Measurements from ENCODE around the gene SCD5. TPM values are rescaled to one million over a fixed set of nuclear protein-coding genes. Genes with fewer than 3 reads are reported as not detected.

The SCD5 gene
- total RNA-seq, 1 experiment from 2014 or later: 17.2 TPM

- H3K9me3 ChIP-seq (replicated peaks): no peaks in the 10 kb centered on the region; the same call in 1 of the 2 replicates
- H3K36me3 ChIP-seq: no peaks in the 10 kb centered on the region
- no peak overlapping the region for H3K4me3 ChIP-seq
- peaks cover 19% of the 10 kb centered on the region for H3K4me1 ChIP-seq (replicated peaks)
- peak in 1 of 2 experiments; percentile 20 for DNase-seq (ENCODE audit: low read depth in 1 of 2, low spot score in 2 of 2)
- no peak overlapping the region for H3K27ac ChIP-seq
- no peaks in the 10 kb centered on the region for H3K27me3 ChIP-seq (replicated peaks)
These were observed 169.2 kb downstream of the SCD5 start for GRCh38 chr4:82629238-82630000.

- H3K4me1 ChIP-seq (replicated peaks): peaks cover 19% of the 10 kb centered on the region
- no peaks in the 10 kb centered on the region; the same call in 1 of the 2 replicates for H3K9me3 ChIP-seq (replicated peaks)
- no peaks in the 10 kb centered on the region for H3K36me3 ChIP-seq
- H3K27me3 ChIP-seq (replicated peaks): no peaks in the 10 kb centered on the region
- no peak for DNase-seq (ENCODE audit: low read depth in 1 of 2, low spot score in 2 of 2)
- no peak overlapping the region for H3K4me3 ChIP-seq
- H3K27ac ChIP-seq: no peak overlapping the region
These were observed 172.2 kb downstream of the SCD5 start for GRCh38 chr4:82626251-82626868.

GRCh38 chr4:82624819-82625218 lies 173.8 kb downstream of the SCD5 start:
- H3K9me3 ChIP-seq (replicated peaks): no peaks in the 10 kb centered on the region; the same call in 1 of the 2 replicates
- no peak for DNase-seq (ENCODE audit: low read depth in 1 of 2, low spot score in 2 of 2)
- no peaks in the 10 kb centered on the region for H3K36me3 ChIP-seq
- H3K4me3 ChIP-seq: no peak overlapping the region
- peaks cover 10% of the 10 kb centered on the region for H3K4me1 ChIP-seq (replicated peaks)
- no peak overlapping the region for H3K27ac ChIP-seq
- no peaks in the 10 kb centered on the region for H3K27me3 ChIP-seq (replicated peaks)

- Histone ChIP-seq H3K4me1 (replicated peaks) (no peaks in the 10 kb centered on the region), H3K4me3 (no peak overlapping the region), H3K27ac (no peak overlapping the region), H3K36me3 (no peaks in the 10 kb centered on the region), H3K27me3 (replicated peaks) (no peaks in the 10 kb centered on the region; the same call in 1 of the 2 replicates), H3K9me3 (replicated peaks) (no peaks in the 10 kb centered on the region)
- no peak for DNase-seq (ENCODE audit: low read depth in 1 of 2, low spot score in 2 of 2)
These were observed 175.4 kb downstream of the SCD5 start for GRCh38 chr4:82623121-82623683.

GRCh38 chr4:82621251-82621650 lies 177.3 kb downstream of the SCD5 start:
- H3K36me3 ChIP-seq: no peaks in the 10 kb centered on the region
- H3K4me3 ChIP-seq: no peak overlapping the region
- H3K9me3 ChIP-seq (replicated peaks): no peaks in the 10 kb centered on the region
- H3K4me1 ChIP-seq (replicated peaks): no peaks in the 10 kb centered on the region
- no peaks in the 10 kb centered on the region; the same call in 1 of the 2 replicates for H3K27me3 ChIP-seq (replicated peaks)
- DNase-seq (ENCODE audit: low read depth in 1 of 2, low spot score in 2 of 2): no peak
- H3K27ac ChIP-seq: no peak overlapping the region

- no peak overlapping the region for H3K4me3 ChIP-seq
- H3K4me1 ChIP-seq (replicated peaks): no peaks in the 10 kb centered on the region
- H3K27ac ChIP-seq: no peak overlapping the region
- no peak for DNase-seq (ENCODE audit: low read depth in 1 of 2, low spot score in 2 of 2)
- H3K9me3 ChIP-seq (replicated peaks): no peaks in the 10 kb centered on the region
- no peaks in the 10 kb centered on the region for H3K36me3 ChIP-seq
- no peaks in the 10 kb centered on the region; the same call in 1 of the 2 replicates for H3K27me3 ChIP-seq (replicated peaks)
These were observed 178.4 kb downstream of the SCD5 start for GRCh38 chr4:82620126-82620735.

- no peaks in the 10 kb centered on the region for H3K4me1 ChIP-seq (replicated peaks)
- H3K27ac ChIP-seq: no peak overlapping the region
- no peaks in the 10 kb centered on the region; the same call in 1 of the 2 replicates for H3K27me3 ChIP-seq (replicated peaks)
- no peak overlapping the region for H3K4me3 ChIP-seq
- H3K36me3 ChIP-seq: no peaks in the 10 kb centered on the region
- H3K9me3 ChIP-seq (replicated peaks): no peaks in the 10 kb centered on the region
- no peak for DNase-seq (ENCODE audit: low read depth in 1 of 2, low spot score in 2 of 2)
These were observed 180.4 kb downstream of the SCD5 start for GRCh38 chr4:82618103-82618720.

GRCh38 chr4:82614838-82615449 lies 183.7 kb downstream of the SCD5 start:
- DNase-seq (ENCODE audit: low read depth in 1 of 2, low spot score in 2 of 2): no peak
- peaks cover 6% of the 10 kb centered on the region for H3K27me3 ChIP-seq (replicated peaks)
- H3K36me3 ChIP-seq: no peaks in the 10 kb centered on the region
- no peak overlapping the region for H3K4me3 ChIP-seq
- H3K4me1 ChIP-seq (replicated peaks): no peaks in the 10 kb centered on the region
- no peak overlapping the region for H3K27ac ChIP-seq
- no peaks in the 10 kb centered on the region for H3K9me3 ChIP-seq (replicated peaks)

GRCh38 chr4:82613121-82613520 lies 185.5 kb downstream of the SCD5 start:
- Histone ChIP-seq H3K27ac (no peak overlapping the region), H3K27me3 (replicated peaks) (peaks cover 6% of the 10 kb centered on the region), H3K4me3 (no peak overlapping the region), H3K4me1 (replicated peaks) (no peaks in the 10 kb centered on the region), H3K36me3 (no peaks in the 10 kb centered on the region), H3K9me3 (replicated peaks) (no peaks in the 10 kb centered on the region)
- no peak for DNase-seq (ENCODE audit: low read depth in 1 of 2, low spot score in 2 of 2)

- H3K4me1 ChIP-seq (replicated peaks): no peaks in the 10 kb centered on the region
- no peaks in the 10 kb centered on the region for H3K9me3 ChIP-seq (replicated peaks)
- no peak overlapping the region for H3K4me3 ChIP-seq
- H3K36me3 ChIP-seq: no peaks in the 10 kb centered on the region
- peaks cover 6% of the 10 kb centered on the region for H3K27me3 ChIP-seq (replicated peaks)
- no peak overlapping the region for H3K27ac ChIP-seq
- DNase-seq (ENCODE audit: low read depth in 1 of 2, low spot score in 2 of 2): no peak
These were observed 186.6 kb downstream of the SCD5 start for GRCh38 chr4:82611982-82612381.

- Histone ChIP-seq H3K4me3 (no peak overlapping the region), H3K4me1 (replicated peaks) (no peaks in the 10 kb centered on the region), H3K27ac (no peak overlapping the region), H3K9me3 (replicated peaks) (no peaks in the 10 kb centered on the region), H3K27me3 (replicated peaks) (peaks cover 6% of the 10 kb centered on the region), H3K36me3 (no peaks in the 10 kb centered on the region)
- no peak for DNase-seq (ENCODE audit: low read depth in 1 of 2, low spot score in 2 of 2)
These were observed 187.1 kb downstream of the SCD5 start for GRCh38 chr4:82611527-82611926.

GRCh38 chr4:82610041-82610440 lies 188.6 kb downstream of the SCD5 start:
- peaks cover 6% of the 10 kb centered on the region; the same call in 1 of the 2 replicates for H3K27me3 ChIP-seq (replicated peaks)
- no peaks in the 10 kb centered on the region for H3K9me3 ChIP-seq (replicated peaks)
- no peak overlapping the region for H3K27ac ChIP-seq
- H3K4me1 ChIP-seq (replicated peaks): no peaks in the 10 kb centered on the region
- no peak for DNase-seq (ENCODE audit: low read depth in 1 of 2, low spot score in 2 of 2)
- H3K36me3 ChIP-seq: no peaks in the 10 kb centered on the region
- no peak overlapping the region for H3K4me3 ChIP-seq

- Histone ChIP-seq H3K36me3 (no peaks in the 10 kb centered on the region), H3K9me3 (replicated peaks) (no peaks in the 10 kb centered on the region), H3K27me3 (replicated peaks) (peaks cover 6% of the 10 kb centered on the region; the same call in 1 of the 2 replicates), H3K27ac (no peak overlapping the region), H3K4me1 (replicated peaks) (no peaks in the 10 kb centered on the region), H3K4me3 (no peak overlapping the region)
- DNase-seq (ENCODE audit: low read depth in 1 of 2, low spot score in 2 of 2): no peak
These were observed 192.0 kb downstream of the SCD5 start for GRCh38 chr4:82606622-82607021.

Measured in SJSA1 (cell line).